ENCODE data around the gene MRPS34.
A peak's percentile ranks its signal among the peaks of the same experiment; 100 is the strongest.
"Not testable (repeated sequence)": the region's sequence is repeated elsewhere in the genome, so short reads cannot be mapped to it uniquely, and the experiment has no call there.

The MRPS34 gene

GRCh38 chr16:1772908-1773702 is at the start of gene MRPS34:
TSS of gene MRPS34 (minus strand) at chr16:1773134. CDS start at chr16:1773119, 15 bp downstream.
- DNase-seq (ENCODE audit: low spot score): peak; percentile 87

DNA sequence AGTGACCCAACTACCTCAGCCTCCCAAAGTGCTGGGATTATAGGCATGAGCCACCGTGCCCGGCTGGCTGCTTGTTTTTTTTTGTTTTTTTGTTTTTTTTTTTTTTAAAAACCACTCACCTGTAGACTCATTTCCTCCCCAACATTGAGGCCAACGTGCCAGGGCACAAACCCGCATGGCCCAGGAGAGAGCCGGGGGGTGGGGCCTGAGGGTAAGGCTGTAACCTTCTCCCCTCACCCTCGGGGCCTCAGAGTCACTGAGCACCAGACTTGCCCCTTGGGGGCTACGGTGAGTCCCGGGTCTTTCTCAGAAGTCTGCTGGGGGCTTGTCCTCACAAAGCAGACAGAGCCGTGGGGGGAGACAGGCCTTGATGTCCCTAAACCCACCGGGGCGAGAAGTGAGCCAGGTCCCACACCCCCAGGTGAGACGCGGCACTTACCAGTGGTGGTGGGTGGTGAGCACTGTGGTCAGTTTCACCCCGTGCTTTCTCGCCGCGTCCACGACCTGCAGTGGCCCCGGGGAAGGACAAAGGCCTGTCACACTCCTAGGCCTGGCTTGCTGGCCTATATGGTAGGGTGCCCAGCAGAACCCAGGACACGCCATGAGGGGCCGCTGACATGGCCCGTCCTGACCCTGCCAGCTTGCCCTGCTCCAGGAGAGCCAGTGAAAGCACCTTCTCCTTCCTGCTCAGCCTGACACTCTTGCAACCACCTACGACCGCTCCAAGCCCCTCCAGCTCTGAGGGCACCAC is 49.1 kb upstream of the MRPS34 start:
- DNase-seq (ENCODE audit: low spot score): no peak

DNA sequence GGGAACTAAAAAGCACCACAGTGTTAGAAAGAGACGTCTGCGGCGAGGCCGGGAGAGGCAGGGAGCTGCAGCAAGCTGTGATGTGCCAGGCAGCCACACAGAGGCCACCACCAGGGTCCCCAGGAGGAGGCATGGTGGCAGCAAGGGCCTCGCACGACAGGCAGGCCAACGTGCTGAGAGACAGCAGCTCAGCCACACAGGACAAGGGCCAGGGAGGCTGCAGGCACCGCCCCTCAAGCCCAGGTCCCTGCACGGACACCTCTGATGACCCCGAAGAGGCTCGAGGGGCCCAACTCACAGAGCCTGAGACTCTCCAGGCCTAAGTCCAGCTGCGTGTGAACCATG is 48.0 kb upstream of the MRPS34 start:
- no peak for DNase-seq (ENCODE audit: low spot score)

DNA sequence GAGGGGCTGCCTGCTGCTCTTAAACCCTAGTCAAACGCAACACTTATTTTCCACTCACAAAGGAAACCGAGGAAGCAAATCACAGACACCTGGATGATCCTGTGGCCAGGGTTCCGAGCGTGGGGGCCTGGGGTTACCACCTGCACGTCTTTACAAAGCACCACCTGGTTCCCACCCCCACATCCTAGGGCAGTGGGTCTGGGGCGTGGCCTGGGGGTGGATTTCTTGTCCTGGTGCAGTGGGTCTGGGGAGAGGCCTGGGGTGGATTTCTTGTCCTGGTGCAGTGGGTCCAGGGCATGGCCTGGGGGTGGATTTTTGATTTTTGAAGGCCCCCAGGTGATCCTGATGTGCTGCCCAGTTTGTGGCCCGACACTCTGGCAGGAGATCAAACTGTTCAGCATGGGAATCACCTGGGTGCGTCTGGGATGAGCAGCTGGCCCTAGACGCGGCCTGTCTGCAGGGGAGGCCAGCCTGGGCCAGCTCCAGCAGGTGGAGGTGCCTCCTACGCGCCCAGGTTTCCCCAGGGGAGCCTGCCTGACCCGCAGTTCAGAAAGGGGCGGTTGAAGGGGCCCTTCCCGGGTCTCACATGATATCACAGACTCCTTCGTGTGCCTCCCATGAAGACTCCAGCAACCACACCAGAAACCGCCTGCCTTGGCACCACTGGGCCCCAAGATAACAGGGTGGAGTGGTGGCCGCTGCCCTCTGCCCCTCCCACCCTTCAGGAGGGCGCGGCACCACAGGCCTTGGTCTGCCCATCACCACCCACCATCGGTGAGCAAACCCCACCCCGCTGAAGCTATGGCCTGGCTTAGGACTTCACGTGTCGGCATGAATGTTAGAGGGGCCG is 47.4 kb upstream of the MRPS34 start:
- DNase-seq (ENCODE audit: low spot score): no peak

DNA sequence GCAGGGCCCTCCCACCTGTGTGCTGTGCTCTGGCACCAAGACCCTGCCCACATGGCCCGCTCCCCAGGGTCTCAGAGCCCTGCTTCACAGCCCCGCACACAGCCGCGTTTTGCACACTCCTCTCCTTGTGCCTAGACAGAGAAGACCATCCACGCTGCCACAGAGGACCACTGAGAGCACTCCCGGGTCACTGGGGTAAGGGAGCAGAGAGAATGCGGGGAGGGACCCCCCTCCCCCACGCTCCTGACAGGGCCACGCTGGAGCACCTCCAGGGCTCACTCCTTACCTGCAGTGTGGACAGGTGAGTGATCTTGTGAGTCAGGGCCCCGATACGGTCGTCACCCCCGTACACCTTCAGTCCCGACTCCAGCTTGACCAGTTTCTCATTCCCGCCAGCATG is 46.7 kb upstream of the MRPS34 start:
- no peak for DNase-seq (ENCODE audit: low spot score)

- DNase-seq (ENCODE audit: low spot score): no peak
Measured at GRCh38 chr16:1818873-1819525, 46.1 kb upstream of the MRPS34 start.

- DNase-seq (ENCODE audit: low spot score): no peak
Measured at GRCh38 chr16:1818204-1818872, 45.4 kb upstream of the MRPS34 start.

- DNase-seq (ENCODE audit: low spot score): no peak
Measured at GRCh38 chr16:1817716-1818115, 44.8 kb upstream of the MRPS34 start.

- no peak for DNase-seq (ENCODE audit: low spot score)
Measured at GRCh38 chr16:1817276-1817589, 44.3 kb upstream of the MRPS34 start.

DNA sequence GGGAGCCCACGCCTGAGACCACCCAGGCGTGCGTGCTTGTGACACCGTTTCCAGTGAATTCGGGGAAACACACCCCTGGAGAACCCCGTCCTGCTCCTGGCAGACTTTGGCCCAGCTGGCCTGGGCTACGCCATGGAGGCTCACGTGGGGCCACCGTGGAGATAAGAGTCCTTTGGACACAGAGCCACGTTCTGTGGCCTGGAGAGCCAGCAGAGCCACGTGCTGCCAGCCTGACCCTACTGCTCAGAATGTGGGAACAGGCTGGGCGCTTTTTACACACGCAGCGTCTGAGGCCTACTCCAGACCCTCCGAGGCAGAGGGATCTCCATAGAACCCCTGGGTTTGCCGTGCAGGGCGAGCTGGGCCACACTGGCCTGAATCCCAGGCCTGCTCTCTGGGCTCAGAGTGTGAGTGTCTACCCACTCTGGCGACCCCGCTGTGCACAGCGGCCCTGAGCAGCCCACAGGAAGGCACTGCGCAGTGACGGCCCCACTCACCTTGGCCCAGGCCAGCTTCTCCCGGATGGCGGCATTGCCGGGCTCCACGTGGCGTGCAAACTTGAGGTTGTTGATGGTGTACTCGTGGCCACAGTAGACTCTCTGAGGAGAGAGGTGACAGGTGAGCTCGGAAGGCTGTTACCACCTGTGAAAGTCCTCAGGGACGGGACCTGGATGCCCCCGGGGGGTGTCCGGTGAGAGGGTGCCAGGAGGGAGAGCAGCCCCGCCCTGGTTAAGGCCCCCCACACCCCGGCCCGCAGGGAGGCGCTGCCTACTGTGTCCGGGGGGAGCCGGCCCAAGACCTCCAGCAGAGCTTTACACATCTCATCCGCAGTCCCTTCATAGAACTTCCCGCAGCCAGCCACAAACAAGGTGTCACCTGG is 43.7 kb upstream of the MRPS34 start:
- no peak for DNase-seq (ENCODE audit: low spot score)

GRCh38 chr16:1815461-1815860 is 42.5 kb upstream of the MRPS34 start:
- DNase-seq (ENCODE audit: low spot score): no peak

DNA sequence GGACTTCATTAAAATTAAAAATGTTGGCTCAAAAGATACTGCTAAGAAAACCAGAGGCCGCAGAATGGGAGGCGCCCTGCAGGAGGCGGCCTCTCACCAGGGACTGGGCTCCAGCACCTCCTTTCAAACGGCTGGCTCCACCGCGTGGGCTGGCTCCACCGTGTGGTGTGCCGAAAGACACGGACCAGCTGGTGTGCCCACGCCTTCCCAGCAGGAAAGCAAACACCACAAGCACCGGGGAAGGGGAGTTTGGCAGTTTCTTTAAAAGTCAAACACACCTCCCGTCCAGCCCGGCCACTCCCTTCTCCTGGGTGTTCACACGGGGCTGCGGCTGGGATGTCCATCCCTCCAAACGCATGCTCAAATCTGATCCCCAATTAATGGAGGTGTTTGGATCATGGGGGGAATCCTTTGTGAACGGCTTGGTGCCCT is 39.8 kb upstream of the MRPS34 start:
- DNase-seq (ENCODE audit: low spot score): peak; percentile 88

GRCh38 chr16:1810536-1810935 is 37.6 kb upstream of the MRPS34 start:
- no peak for DNase-seq (ENCODE audit: low spot score)

DNA sequence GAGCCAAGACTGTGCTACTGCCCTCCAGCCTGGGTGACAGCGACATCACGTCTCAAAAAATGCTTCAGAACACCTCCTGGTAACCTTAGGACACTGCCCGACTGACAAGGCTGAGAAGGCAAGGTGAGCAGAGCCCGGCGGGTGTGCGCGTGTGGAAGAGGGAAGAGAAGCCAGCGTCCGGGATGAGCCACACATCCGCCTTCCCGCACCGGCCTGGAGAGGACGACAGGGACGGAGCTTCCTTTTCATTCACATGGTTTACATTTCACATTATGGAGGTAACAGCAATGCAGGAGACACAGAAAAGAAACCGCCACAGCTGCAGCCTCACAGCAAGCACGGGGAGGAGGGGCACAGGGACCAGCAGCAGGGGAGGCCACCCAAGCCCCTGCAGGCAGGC is 37.2 kb upstream of the MRPS34 start:
- no peak for DNase-seq (ENCODE audit: low spot score)

- no peak for DNase-seq (ENCODE audit: low spot score)
Measured at GRCh38 chr16:1809281-1809801, 36.4 kb upstream of the MRPS34 start.

DNA sequence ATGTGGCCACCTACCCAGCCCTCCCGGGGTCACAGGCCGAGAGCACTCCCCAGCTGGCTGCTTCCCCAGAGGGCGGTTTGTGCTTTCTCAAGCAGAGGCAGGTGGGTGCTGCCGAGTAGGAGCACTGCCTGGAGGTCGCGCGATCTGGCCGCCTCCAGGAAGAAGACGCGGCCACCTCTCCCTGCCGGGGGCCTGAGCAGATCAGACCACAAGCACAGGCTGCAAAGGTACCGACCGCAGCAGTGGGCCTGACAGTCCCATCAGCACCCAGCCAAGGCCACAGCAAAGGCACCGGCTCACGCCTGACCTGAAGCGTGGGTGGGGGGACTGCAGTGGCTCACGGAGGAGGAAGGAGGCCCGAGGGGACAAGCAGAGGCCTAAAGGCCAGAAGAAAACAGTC is 35.8 kb upstream of the MRPS34 start:
- DNase-seq (ENCODE audit: low spot score): no peak

DNA sequence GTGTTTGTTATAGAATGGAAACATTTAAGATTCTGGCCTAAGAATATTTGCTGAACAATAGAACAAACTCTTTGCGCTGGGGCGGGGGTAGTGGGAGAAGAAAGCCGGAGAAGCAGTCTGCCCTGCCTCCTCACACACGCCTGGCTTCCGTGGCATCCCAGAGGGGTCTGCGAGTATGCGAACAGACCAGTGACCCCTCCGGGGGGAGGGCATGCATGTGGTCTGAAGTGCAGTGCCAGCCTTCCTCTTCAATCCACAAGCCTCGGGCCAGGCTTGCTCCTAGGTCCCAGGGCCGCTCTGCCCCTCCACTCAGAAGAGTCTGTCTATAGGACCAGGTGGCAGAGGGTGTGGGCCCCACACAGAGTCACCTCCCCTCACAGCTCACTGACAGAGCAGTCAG is 34.7 kb upstream of the MRPS34 start:
- DNase-seq (ENCODE audit: low spot score): no peak

- DNase-seq (ENCODE audit: low spot score): no peak
Measured at GRCh38 chr16:1800701-1801100, 27.8 kb upstream of the MRPS34 start.

DNA sequence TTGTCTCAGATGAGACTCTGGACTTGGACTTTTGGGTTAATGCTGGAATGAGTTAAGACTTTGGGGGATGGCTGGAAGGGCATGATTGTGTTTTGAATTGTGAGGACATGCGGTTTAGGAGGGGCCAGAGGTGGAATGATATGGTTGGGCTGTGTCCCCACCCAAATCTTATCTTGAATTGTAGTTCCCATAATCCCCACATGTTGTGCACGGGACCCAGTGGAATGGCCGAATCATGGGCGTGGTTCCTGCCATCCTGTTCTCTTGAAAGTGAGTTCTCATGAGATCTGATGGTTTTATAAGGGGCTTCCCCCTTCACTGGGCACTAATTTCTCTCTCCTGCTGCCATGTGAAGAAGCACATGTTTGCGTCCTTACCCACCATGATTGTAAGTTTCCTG is 26.3 kb upstream of the MRPS34 start:
- DNase-seq (ENCODE audit: low spot score): not testable (repeated sequence)

- no peak for DNase-seq (ENCODE audit: low spot score)
Measured at GRCh38 chr16:1794908-1795666, 22.2 kb upstream of the MRPS34 start.

Measured in D341Med (cell line).